ENCODE data around the gene IFNLR1.

Gene IFNLR1

DNA sequence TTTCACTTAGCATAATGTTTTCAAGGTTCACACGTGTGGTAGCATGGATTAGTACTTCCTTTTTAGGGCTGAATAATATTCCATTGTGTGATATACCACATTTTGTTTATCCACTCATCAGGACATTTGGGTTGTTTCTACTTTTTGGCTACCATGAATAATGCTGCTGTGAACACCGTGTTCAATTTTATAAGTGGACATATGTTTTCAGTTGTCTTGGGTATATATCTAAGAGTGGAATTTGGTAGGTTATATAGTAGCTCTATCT is 47.9 kb downstream of the IFNLR1 start:
- no peaks in the 10 kb centered on the region for H3K9me3 ChIP-seq (ENCODE audit: control insufficient read depth, insufficient read depth, low read length)
- no peaks in the 10 kb centered on the region; the same call in 1 of the 2 replicates for H3K36me3 ChIP-seq (ENCODE audit: insufficient read depth, low read length)
- no peaks in the 10 kb centered on the region for H3K4me1 ChIP-seq (ENCODE audit: insufficient read depth, low read length)
- no peak overlapping the region for H3K9ac ChIP-seq (ENCODE audit: low read depth, low read length)

DNA sequence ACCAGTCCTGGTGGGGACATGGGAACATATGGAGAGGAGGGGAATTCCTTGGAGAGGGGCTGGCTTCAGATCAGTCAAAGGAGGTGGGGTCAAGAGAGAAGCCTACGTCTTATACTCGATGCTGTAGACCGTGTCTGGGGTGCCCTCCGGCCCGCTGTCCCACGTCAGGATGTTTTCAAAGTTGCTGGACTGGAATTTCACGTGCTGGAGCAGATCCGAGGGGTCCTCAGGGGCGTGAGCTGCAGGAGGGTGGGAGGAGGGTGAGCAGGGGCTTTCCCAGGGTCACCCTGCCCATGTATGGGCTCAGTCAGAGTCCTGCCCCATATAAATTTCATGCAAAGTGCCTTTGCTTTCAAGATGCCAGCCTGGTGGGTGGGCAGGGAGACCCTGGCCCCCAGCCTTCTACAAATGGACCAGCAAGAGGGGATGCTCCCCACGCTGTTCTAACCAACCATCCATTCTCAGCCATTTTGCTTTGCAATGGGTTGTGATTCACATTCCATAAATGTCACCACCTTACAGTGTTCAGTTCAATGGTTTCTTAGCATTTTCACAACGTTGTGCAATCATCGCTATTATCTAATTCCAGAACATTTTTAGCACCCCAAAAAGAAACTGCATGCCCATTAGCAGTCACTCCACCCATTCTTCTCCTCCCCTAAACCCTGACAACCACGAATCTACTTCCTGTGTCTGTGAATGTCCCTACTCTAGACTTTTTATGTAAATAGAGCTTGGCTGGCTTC is 48.4 kb downstream of the IFNLR1 start:
- no peaks in the 10 kb centered on the region for H3K9me3 ChIP-seq (ENCODE audit: control insufficient read depth, insufficient read depth, low read length)
- no peak overlapping the region for H3K9ac ChIP-seq (ENCODE audit: low read depth, low read length)
- H3K4me1 ChIP-seq (ENCODE audit: insufficient read depth, low read length), result no peaks in the 10 kb centered on the region
- no peaks in the 10 kb centered on the region; the same call in 1 of the 2 replicates for H3K36me3 ChIP-seq (ENCODE audit: insufficient read depth, low read length)

DNA sequence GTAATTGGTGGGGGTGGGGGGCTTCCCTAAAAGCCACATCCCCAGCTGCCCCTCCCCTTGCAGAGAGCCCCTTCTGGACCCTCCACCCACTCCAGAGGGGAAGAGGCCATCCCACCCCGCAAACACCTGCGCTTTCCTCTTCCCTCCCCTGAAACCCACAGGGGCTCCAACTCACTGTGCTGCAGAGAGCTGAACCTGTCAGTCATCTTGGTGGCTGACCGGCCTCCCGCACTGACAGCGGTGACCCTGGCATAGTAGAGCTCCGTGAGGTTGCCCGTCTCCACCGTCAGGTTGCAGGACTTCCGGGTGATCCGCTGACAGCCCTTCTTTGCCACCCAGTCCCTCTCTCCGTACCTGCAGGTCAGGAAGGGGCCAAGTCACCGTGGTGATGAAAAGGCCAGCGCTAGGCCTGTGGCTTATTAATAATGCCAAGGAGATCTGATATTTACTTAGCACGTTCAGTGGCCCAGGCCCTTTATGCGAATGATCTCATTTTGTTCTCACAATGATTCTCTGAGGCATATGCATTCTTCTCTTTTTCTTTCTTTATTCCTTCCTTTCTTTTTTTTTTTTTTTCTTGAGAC is 50.0 kb downstream of the IFNLR1 start:
- Histone ChIP-seq H3K36me3 (ENCODE audit: insufficient read depth, low read length) (no peaks in the 10 kb centered on the region; the same call in 1 of the 2 replicates), H3K9me3 (ENCODE audit: control insufficient read depth, insufficient read depth, low read length) (no peaks in the 10 kb centered on the region), H3K9ac (ENCODE audit: low read depth, low read length) (no peak overlapping the region), H3K4me1 (ENCODE audit: insufficient read depth, low read length) (no peaks in the 10 kb centered on the region)

DNA sequence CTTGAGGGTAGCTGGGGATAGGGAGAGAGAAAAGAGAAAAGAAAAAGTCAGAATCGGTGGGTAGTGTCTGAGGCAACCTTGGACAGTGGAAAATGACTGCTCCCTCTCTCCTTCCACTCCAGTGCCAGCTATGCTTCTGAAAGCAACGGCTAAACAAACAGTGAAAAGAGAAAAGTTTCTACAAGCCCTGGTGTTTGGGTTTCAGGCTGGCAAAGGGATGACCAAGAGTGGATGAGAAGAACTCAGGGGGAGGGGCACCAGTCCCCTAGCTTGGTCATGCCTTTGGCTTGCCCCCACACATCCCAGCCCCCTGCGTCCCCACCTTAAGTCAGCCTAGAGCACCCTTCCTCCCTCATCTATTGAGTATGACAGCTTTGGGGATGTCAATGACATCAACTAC is 52.7 kb downstream of the IFNLR1 start:
- no peak overlapping the region for H3K9ac ChIP-seq (ENCODE audit: low read depth, low read length)
- H3K36me3 ChIP-seq (ENCODE audit: insufficient read depth, low read length), result no peaks in the 10 kb centered on the region
- no peaks in the 10 kb centered on the region for H3K9me3 ChIP-seq (ENCODE audit: control insufficient read depth, insufficient read depth, low read length)
- H3K4me1 ChIP-seq (ENCODE audit: insufficient read depth, low read length), result no peaks in the 10 kb centered on the region

DNA sequence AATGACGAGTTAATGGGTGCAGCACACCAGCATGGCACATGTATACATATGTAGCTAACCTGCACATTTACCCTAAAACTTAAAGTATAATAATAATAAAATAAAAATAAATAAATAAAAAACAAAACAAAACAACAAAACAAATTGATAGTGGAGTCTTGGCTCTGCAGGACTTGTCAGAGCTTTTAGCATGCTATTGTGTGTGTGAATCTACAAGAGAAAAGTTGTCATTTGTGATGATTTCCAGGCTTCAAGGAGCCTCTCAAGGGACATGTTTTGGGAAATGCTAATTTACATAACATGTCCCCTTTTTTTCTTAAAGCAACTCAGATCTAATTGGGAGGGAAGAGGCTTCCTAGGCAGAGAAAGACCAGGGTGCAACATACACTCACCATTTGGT is 53.3 kb downstream of the IFNLR1 start:
- H3K4me1 ChIP-seq (ENCODE audit: insufficient read depth, low read length), result no peaks in the 10 kb centered on the region
- no peaks in the 10 kb centered on the region for H3K36me3 ChIP-seq (ENCODE audit: insufficient read depth, low read length)
- no peak overlapping the region for H3K9ac ChIP-seq (ENCODE audit: low read depth, low read length)
- no peaks in the 10 kb centered on the region for H3K9me3 ChIP-seq (ENCODE audit: control insufficient read depth, insufficient read depth, low read length)

DNA sequence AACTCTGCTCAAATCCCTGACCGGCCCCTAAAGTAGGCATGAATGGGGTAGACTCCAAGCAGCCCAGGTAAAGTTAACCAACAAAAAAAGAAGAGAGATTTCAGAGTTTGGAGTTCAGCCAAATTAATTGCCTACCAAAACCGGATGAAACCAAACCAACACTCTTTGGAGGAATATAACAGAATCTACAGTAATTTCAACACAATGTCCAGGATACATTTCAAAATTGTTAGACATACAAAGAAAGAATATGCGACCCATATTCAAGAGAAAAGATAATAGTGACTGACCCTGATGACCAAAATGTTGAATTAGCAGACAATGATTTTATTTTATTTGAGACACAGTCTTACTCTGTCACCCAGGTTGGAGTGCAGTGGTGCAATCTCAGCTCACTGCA is 56.7 kb downstream of the IFNLR1 start:
- H3K9ac ChIP-seq (ENCODE audit: low read depth, low read length), result no peak overlapping the region
- H3K36me3 ChIP-seq (ENCODE audit: insufficient read depth, low read length), result no peaks in the 10 kb centered on the region
- no peaks in the 10 kb centered on the region for H3K9me3 ChIP-seq (ENCODE audit: control insufficient read depth, insufficient read depth, low read length)
- no peaks in the 10 kb centered on the region for H3K4me1 ChIP-seq (ENCODE audit: insufficient read depth, low read length)

DNA sequence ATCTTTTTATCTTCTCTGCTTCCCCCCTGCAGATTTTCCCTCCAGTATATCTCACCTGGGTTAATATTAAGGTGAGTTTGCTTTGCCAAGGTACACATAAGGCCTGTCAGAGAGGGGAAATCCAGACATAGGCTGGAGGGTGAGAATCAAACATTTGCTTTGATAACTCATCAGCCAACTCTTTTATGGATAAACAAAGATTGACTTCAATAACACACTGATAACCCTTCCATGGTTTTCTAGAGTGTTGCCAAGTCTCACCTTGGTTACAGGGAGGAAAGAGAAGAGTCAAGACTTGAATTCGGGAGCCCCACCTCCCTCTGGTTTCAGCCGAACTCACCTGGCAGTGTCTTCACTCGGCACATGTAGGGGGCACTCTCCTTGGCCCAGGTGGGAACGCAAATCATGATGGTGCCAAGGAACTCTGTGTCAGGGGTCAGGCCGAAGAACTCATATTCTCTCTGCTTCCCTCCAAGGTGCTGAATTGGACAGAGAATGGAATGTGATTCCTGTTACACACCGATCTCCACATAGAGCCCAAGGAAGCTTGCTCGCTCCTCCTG is 59.2 kb downstream of the IFNLR1 start:
- Histone ChIP-seq H3K9ac (ENCODE audit: low read depth, low read length) (no peak overlapping the region), H3K36me3 (ENCODE audit: insufficient read depth, low read length) (no peaks in the 10 kb centered on the region), H3K9me3 (ENCODE audit: control insufficient read depth, insufficient read depth, low read length) (no peaks in the 10 kb centered on the region), H3K4me1 (ENCODE audit: insufficient read depth, low read length) (no peaks in the 10 kb centered on the region)

DNA sequence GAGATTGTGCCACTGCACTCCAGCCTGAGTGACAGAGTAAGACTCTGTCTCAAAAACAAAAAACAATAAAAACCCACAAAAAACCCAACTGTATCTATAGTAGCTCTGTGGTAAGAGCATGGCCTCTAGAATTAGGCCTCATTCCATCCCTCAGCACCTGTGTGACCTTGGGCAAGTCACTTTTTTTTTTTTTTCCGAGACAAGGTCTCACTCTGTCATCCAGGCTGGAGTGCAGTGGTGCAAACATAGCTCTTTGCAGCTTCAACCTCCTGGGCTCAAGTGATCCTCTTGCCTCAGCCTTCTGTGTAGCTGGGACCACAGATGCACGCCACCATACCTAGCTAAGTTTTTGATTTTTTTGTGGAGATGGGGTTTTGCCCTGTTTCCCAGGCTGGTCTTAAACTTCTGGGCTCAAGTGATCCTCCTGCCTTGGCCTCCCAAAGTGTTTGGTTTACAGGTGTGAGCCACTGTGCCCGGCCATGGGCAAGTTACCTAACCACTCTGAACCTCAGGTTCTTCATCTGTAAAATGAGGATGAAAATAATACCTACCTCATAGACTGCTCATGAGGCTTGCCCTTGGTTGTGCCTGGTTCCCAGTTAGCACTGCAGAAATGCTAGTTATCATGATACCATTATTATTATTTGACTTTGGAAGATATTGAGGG is 59.8 kb downstream of the IFNLR1 start:
- H3K4me1 ChIP-seq (ENCODE audit: insufficient read depth, low read length), result no peaks in the 10 kb centered on the region
- H3K9ac ChIP-seq (ENCODE audit: low read depth, low read length), result no peak overlapping the region
- no peaks in the 10 kb centered on the region for H3K9me3 ChIP-seq (ENCODE audit: control insufficient read depth, insufficient read depth, low read length)
- H3K36me3 ChIP-seq (ENCODE audit: insufficient read depth, low read length), result no peaks in the 10 kb centered on the region

DNA sequence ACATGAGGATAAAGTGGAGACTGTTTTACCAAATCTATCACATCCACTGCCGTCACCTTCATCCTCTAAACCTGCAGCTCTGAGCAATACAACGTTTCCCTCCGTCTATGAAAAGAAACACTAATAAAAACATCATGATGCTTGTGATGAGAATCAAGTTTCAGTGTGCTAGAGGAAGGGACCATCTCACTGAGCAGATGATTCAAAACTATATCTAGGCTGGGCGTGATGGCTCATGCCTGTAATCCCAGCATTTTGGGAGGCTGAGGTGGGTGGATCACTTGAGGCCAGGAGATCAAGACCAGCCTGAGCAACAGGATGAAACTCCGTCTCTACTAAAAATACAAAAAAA is 60.4 kb downstream of the IFNLR1 start:
- Histone ChIP-seq H3K4me1 (ENCODE audit: insufficient read depth, low read length) (no peaks in the 10 kb centered on the region), H3K36me3 (ENCODE audit: insufficient read depth, low read length) (no peaks in the 10 kb centered on the region), H3K9me3 (ENCODE audit: control insufficient read depth, insufficient read depth, low read length) (no peaks in the 10 kb centered on the region)

DNA sequence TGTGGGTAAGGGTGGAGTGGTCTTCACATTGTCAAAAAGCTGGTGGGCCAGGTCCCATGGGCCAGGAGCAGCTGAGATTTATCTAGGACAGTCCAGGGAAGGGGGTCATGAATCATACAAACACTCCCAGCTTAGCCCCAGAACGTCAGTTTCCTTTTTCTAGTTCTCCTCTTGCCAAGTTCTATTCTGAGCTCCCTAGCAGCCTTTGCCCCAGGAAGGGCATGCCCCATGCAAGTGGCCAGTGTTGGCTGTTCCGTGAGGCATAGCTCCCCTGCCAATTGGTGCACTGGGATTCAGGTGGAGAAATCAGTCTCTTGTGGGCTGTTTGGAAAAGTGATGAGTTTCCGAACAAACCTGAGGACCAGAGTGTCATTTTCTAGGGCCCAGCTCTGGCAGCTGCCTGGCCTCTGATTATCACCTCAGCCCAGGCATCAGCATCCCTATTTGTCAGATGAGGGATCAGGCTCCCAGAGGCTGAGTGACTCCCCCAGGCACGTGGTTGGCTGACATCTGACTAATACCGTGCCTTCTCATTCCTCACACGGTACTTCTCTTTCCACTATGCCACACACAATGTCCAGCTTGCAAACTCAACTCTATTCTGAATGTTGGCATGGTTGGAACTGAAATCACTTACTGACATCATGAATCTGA is 60.9 kb downstream of the IFNLR1 start:
- no peak overlapping the region for H3K9ac ChIP-seq (ENCODE audit: low read depth, low read length)
- no peaks in the 10 kb centered on the region for H3K9me3 ChIP-seq (ENCODE audit: control insufficient read depth, insufficient read depth, low read length)
- H3K4me1 ChIP-seq (ENCODE audit: insufficient read depth, low read length), result no peaks in the 10 kb centered on the region
- no peaks in the 10 kb centered on the region for H3K36me3 ChIP-seq (ENCODE audit: insufficient read depth, low read length)

More for the DNA sequence above, 60.4 kb downstream of the IFNLR1 start:
- H3K9ac ChIP-seq (ENCODE audit: low read depth, low read length), result no peak overlapping the region

- Histone ChIP-seq H3K9me3 (ENCODE audit: control insufficient read depth, insufficient read depth, low read length) (no peaks in the 10 kb centered on the region), H3K4me1 (ENCODE audit: insufficient read depth, low read length) (peaks cover 2% of the 10 kb centered on the region; the same call in 1 of the 2 replicates), H3K36me3 (ENCODE audit: insufficient read depth, low read length) (no peaks in the 10 kb centered on the region), H3K9ac (ENCODE audit: low read depth, low read length) (no peak overlapping the region)
Measured at GRCh38 chr1:24125456-24125855, 61.6 kb downstream of the IFNLR1 start.

DNA sequence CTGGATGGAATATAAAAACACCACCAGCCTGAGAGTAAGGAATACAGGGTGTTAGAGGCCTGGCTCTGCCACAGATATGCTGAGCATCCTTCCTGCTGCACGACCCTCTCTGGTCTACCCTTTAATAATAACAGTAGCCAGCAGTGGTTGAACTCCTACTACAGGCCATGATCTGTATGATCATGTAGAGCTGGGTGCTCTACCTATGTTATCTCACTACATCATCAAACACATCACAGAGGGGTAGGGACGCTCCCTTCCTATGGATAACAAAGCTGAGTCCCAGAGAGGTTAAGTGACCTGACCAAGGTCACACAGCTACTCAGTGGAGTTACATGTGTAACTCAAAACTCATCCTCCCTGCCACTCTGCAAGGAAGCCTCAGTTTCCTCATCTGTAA is 62.1 kb downstream of the IFNLR1 start:
- H3K4me1 ChIP-seq (ENCODE audit: insufficient read depth, low read length), result peaks cover 7% of the 10 kb centered on the region; the same call in 1 of the 2 replicates
- H3K9ac ChIP-seq (ENCODE audit: low read depth, low read length), result no peak overlapping the region
- H3K36me3 ChIP-seq (ENCODE audit: insufficient read depth, low read length), result no peaks in the 10 kb centered on the region
- no peaks in the 10 kb centered on the region for H3K9me3 ChIP-seq (ENCODE audit: control insufficient read depth, insufficient read depth, low read length)

- Histone ChIP-seq H3K9me3 (ENCODE audit: control insufficient read depth, insufficient read depth, low read length) (no peaks in the 10 kb centered on the region), H3K4me1 (ENCODE audit: insufficient read depth, low read length) (peaks cover 7% of the 10 kb centered on the region; the same call in 1 of the 2 replicates), H3K36me3 (ENCODE audit: insufficient read depth, low read length) (no peaks in the 10 kb centered on the region), H3K9ac (ENCODE audit: low read depth, low read length) (no peak overlapping the region)
Measured at GRCh38 chr1:24123611-24124010, 63.5 kb downstream of the IFNLR1 start.

- no peaks in the 10 kb centered on the region for H3K36me3 ChIP-seq (ENCODE audit: insufficient read depth, low read length)
- no peaks in the 10 kb centered on the region for H3K9me3 ChIP-seq (ENCODE audit: control insufficient read depth, insufficient read depth, low read length)
- peaks cover 7% of the 10 kb centered on the region; the same call in 1 of the 2 replicates for H3K4me1 ChIP-seq (ENCODE audit: insufficient read depth, low read length)
- no peak overlapping the region for H3K9ac ChIP-seq (ENCODE audit: low read depth, low read length)
Measured at GRCh38 chr1:24122776-24123175, 64.3 kb downstream of the IFNLR1 start.
